ENCODE data around the gene CROCC2. TPM values are rescaled to one million over a fixed set of nuclear protein-coding genes. Genes with fewer than 3 reads are reported as not detected.

Gene CROCC2
- total RNA-seq, 4 donors from 2014 or later = 0.27 to 0.83 TPM; not detected in 2

DNA sequence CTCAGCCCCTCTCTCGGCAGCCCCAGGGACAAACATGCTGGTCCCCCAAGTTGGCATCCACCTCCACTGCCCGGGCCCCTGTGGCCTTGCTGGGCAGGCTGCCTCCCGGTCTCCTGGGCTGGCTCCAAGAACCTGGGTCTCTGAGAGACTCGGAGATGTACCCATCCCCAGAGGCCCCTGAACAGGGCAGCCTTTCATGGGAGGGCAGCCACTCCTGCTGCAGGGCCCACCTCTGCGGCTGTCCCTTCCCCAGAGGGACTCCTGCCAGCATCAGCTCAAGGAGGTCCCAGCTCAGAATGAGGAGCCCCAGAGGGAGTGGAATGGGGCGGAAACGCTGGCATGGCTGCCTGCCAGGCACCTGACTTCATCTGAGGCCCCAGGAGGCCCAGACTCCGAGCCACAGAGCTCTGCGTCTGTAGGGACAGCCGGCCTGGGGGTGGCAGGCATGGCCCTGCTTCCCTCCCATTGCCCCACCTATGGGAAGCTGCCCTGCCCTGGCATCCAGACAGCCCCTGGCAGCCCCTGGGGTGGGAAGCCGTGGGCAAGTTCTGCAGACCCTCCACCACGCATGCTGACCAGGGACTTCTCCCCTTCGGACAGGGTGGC lies 857 bp upstream of the CROCC2 start:
- Histone ChIP-seq H3K4me1 (no peaks in the 10 kb centered on the region), H3K4me3 (no peak overlapping the region), H3K27me3 (no peaks in the 10 kb centered on the region), H3K36me3 (no peaks in the 10 kb centered on the region), H3K9me3 (no peaks in the 10 kb centered on the region), H3K27ac (no peak overlapping the region)
- no peak for DNase-seq
- TF ChIP-seq POLR2A (IDR thresholded peaks at IDR 0.05) (no peak), CTCF (IDR thresholded peaks at IDR 0.05) (no peak)

GRCh38 chr2:240906911-240907590 lies 915 bp downstream of the CROCC2 start:
- no peak for DNase-seq
- no peaks in the 10 kb centered on the region for H3K9me3 ChIP-seq
- H3K4me1 ChIP-seq = no peaks in the 10 kb centered on the region
- TF ChIP-seq POLR2A (IDR thresholded peaks at IDR 0.05) = no peak
- no peak for TF ChIP-seq CTCF (IDR thresholded peaks at IDR 0.05)
- no peak overlapping the region for H3K27ac ChIP-seq
- no peaks in the 10 kb centered on the region for H3K36me3 ChIP-seq
- no peak overlapping the region for H3K4me3 ChIP-seq
- no peaks in the 10 kb centered on the region for H3K27me3 ChIP-seq

DNA sequence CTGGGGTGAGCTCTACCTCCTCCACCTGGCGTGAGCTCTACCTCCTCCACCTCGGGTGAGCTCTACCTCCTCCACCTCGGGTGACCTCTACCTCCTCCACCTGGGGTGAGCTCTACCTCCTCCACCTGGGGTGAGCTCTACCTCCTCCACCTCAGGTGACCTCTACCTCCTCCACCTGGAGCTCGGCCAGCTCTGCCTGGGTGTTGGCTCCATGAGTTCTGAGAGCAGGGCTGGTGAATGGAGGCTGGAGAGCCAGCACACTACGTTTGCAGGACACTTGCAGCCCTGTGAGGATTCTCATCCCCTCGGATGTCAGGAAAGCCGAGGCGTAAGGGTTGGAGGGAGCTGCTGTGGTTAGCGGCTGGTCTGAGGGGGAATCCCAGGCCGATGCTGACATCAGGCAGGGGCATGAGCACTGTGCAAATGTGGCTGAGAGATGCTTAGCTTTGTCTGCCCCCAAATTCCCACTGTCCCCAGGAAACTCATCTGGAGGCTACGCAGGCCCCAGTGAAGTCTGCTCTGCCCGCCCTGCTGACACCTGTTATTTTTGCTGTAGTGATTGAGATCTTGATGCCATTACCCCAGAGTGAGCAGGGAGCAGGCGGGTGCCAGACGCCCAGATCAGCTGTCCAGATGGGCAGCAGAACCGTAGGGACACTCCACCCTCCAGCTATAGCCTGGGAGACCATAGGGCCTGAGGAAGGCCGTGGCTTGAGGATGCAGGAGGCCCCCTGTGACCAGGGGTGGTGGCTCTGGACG lies 3.3 kb downstream of the CROCC2 start:
- Histone ChIP-seq H3K36me3 (no peaks in the 10 kb centered on the region), H3K27ac (no peak overlapping the region), H3K27me3 (no peaks in the 10 kb centered on the region), H3K4me1 (peaks cover 0 to 5% (median 2%) of the 10 kb centered on the region in 4 donors), H3K9me3 (no peaks in the 10 kb centered on the region), H3K4me3 (no peak overlapping the region)
- DNase-seq = no peak
- no peak for TF ChIP-seq CTCF (IDR thresholded peaks at IDR 0.05)
- TF ChIP-seq POLR2A (IDR thresholded peaks at IDR 0.05) = no peak

- peaks cover 0 to 6% of the 10 kb centered on the region in 2 donors for H3K27me3 ChIP-seq
- no peaks in the 10 kb centered on the region for H3K9me3 ChIP-seq
- H3K36me3 ChIP-seq = no peaks in the 10 kb centered on the region
- H3K27ac ChIP-seq = no peak overlapping the region
- TF ChIP-seq POLR2A (IDR thresholded peaks at IDR 0.05) = no peak
- no peak for TF ChIP-seq CTCF (IDR thresholded peaks at IDR 0.05)
- no peak for DNase-seq
- peaks cover 0 to 24% (median 4%) of the 10 kb centered on the region in 4 donors for H3K4me1 ChIP-seq
- no peak overlapping the region for H3K4me3 ChIP-seq
These were observed 5.6 kb downstream of the CROCC2 start for GRCh38 chr2:240911641-240912265.

DNA sequence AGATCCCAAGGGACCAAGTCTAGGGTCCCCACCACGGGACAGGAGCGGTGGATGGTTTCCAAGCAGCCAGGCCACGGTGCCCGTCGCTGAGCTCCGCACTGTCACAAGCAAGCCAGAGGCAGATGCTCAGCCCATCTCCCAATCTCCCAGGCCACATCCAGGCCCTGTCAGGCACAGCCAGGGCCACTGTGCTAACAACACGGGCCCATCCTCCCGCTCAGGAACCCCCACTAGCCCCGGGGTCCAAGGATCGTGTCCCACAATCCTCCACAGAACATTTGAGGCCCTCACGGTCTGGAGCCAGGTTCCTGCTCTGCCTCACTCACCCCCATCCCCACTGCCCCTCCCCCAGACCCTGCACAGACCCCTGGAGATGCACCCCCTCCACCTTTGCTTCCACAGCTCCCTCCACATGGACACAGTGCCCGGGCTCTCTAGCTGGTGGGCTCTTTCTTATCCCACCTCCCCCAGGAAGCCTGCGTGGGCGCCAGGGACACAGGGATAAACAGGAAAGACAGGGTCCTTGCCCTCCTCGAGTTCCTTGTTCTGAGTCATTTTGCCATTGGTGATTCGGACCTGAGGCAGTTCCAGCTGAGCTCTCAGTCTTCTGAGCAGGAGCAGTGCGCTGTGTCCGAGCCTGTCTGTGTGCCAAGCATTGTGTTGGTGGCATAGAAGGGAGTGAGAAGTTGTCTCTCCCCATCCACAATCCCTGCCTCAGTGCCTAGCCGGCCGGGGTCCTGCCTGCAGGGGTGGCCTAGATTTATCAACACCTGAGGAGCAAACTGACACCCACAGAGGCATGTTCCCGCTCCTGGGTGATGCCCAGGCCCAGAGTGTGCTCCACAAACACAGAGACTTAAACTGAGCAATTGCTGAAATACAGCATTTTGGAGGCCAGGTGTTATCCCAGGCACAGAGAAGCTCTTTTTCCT lies 7.0 kb downstream of the CROCC2 start:
- Histone ChIP-seq H3K4me1 (peaks cover 0 to 30% (median 4%) of the 10 kb centered on the region in 4 donors), H3K27ac (peak overlapping the region in 1 of 4 donors; percentile 0), H3K36me3 (no peaks in the 10 kb centered on the region), H3K27me3 (peaks cover 0 to 6% of the 10 kb centered on the region in 2 donors), H3K9me3 (no peaks in the 10 kb centered on the region), H3K4me3 (no peak overlapping the region)
- no peak for DNase-seq
- TF ChIP-seq CTCF (IDR thresholded peaks at IDR 0.05) = no peak
- no peak for TF ChIP-seq POLR2A (IDR thresholded peaks at IDR 0.05)

Measured in Peyer's patch (tissue), 4 donors.